Measurements from ENCODE around the gene RBM15B. TPM values are rescaled to one million over a fixed set of nuclear protein-coding genes. Genes with fewer than 3 reads are reported as not detected.

Gene RBM15B
- total RNA-seq, 4 donors from 2014 or later = 21.9 to 33.0 (median 25.4) TPM

DNA sequence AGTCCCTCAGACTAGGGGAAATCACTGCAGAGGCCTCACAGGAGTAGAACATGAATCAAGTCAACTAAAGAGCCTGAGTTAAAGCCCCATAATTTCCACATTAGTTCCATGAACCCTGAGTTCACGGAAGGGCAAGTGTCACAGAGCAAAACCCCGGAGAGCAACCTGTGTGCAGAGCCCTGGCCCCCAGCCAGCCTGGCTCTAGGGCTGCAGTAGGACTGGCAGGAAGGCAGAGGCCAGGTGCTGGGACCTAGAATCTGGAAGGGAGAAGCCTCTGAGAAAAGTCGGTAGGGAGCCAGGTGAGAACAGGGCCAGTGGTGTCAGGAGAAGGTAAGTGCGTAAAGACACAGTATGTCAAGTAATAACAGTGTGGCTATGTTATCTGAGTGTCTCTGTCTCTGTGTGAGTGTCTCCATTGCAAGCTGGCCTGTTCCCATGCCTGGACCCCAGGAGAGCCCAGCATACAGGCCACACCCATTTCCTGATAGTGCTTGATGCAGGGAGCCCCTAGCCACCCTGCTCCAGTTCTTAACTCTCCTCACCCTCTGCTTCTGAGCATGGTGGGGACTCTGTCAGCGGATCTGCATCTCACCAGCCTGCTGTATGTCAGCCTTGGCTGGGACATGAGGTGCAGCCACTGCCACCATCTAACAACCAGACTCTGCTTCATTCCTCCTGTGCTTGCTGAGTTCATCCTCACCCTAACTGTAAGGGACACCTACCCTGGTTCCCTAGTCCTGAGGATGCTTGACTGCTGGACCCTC, 17.2 kb upstream of the RBM15B start:
- TF ChIP-seq, protein P1, sequence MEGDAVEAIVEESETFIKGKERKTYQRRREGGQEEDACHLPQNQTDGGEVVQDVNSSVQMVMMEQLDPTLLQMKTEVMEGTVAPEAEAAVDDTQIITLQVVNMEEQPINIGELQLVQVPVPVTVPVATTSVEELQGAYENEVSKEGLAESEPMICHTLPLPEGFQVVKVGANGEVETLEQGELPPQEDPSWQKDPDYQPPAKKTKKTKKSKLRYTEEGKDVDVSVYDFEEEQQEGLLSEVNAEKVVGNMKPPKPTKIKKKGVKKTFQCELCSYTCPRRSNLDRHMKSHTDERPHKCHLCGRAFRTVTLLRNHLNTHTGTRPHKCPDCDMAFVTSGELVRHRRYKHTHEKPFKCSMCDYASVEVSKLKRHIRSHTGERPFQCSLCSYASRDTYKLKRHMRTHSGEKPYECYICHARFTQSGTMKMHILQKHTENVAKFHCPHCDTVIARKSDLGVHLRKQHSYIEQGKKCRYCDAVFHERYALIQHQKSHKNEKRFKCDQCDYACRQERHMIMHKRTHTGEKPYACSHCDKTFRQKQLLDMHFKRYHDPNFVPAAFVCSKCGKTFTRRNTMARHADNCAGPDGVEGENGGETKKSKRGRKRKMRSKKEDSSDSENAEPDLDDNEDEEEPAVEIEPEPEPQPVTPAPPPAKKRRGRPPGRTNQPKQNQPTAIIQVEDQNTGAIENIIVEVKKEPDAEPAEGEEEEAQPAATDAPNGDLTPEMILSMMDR (IDR thresholded peaks at IDR 0.05; ENCODE audit: low read depth) = no peak

DNA sequence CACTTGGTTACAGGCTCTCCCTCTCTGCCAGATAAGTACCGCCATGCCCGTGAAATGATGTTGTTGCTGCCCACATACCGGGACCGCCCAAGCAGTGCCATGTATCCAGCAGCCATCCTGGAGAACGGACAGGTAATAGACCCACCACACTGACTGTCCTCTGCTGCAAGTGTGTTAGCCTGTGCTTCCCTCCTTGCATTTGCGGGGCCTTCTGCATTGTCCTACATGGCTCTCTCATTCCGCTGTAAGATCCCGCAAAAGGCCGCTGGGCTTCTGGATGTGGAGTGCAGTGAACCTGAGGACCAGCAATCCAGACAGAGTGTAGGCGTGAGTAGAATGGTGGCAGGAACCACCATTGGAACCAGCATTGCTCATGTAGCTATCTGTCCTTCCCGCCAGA, 16.6 kb upstream of the RBM15B start:
- TF ChIP-seq, protein P1 (IDR thresholded peaks at IDR 0.05; ENCODE audit: low read depth) = no peak

DNA sequence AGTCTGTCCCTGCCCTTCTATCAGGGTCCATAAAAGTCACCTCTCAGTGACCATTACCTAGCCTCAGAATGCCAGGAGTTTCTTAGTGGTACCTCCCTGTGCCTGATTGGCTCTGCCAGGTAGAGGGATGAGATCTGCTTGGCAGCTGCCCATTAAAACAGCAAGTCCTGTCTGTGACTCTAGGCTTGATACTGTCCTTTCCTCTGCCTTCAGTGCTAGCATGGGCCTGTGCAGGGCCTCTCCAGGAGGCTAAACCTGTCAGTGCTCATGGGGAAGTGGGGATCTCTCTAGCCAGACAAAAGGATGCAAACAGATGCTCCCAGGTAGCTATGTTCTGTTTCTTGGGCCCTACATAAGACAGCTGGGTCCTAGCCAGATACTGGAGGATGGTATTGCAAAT, 15.9 kb upstream of the RBM15B start:
- TF ChIP-seq, protein P1 (IDR thresholded peaks at IDR 0.05; ENCODE audit: low read depth) = no peak

DNA sequence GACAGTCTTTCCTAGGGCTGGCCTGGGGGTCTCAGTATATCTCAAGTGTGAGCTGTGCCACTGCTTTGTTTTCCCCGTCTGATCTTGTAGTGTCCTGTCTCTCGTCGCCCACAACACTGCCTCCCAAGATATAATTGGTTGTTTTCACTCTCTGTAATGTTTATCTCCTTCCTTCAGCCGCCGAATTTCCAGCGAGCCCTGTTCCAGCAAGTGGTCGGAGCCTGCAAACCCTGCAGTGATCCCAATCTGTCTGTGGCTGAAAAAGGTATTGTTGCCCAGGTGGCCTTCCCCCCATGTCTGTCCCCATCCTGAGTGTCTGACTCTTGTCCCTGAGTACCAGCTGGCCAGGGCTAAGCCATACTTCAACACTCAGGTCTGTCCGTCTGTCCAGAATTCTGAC, 15.5 kb upstream of the RBM15B start:
- TF ChIP-seq, protein P1 (IDR thresholded peaks at IDR 0.05; ENCODE audit: low read depth) = no peak

DNA sequence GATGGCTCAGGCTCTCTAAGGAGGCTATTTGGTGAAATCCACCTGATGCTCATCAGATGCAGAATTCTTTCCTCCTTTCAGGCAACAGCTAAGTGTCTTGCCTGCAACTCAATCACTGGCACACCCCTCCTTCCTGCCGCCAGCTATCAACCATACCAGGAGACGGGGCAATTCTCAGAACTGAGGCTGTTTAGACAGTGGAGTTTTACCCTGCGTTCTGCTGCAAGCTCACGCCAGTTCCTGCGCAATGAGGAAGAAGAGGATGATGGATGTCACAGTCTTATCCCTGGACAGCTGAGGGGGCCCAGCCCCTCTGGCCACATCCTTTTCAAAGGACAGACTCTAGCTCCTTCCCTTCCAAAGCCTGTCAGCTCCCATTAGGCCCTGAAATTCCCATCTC, 13.0 kb upstream of the RBM15B start:
- TF ChIP-seq, protein P1 (IDR thresholded peaks at IDR 0.05; ENCODE audit: low read depth) = no peak

DNA sequence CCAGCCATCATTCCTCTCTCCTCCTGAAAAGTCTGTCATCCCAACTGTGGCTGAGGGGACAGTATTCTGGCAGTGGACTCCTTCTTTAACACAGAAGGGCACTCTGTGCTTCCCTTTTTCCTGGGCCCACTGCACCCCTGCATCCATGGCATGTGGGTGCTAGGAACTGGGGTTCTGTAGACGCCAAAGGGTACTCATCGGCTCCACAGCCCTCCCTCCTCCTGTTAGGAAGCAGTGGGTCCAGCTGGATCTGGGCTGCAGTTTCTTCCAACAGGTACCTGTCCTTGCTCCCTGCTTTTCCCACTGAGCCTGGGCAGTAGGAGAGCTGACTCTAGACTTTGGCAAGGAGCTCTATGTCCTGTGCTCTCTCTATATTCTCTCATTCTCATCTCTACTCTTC, 12.4 kb upstream of the RBM15B start:
- TF ChIP-seq, protein P1 (IDR thresholded peaks at IDR 0.05; ENCODE audit: low read depth) = no peak

DNA sequence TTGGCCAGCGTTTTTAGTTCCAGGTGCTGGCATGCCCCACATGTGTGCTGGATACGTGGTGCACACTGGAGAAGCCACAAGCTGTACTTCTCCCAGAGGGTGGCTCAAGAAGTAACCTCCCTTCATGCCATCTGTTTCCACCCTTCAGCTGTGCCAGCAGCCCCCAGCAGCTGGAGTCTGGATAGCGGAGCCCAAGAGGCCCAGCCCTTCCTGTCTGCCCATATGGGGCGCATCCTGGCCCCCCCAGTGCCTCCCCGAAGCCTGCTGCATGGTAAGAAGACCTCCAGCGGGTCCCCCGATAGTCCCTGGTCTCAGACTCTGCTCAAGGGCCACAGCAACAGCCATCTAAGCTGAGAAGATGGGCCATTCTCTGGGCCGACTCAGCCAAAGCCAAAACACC, 11.8 kb upstream of the RBM15B start:
- TF ChIP-seq, protein P1 (IDR thresholded peaks at IDR 0.05; ENCODE audit: low read depth) = no peak
